ENCODE data around the gene ZNF469.

ZNF469 gene

DNA sequence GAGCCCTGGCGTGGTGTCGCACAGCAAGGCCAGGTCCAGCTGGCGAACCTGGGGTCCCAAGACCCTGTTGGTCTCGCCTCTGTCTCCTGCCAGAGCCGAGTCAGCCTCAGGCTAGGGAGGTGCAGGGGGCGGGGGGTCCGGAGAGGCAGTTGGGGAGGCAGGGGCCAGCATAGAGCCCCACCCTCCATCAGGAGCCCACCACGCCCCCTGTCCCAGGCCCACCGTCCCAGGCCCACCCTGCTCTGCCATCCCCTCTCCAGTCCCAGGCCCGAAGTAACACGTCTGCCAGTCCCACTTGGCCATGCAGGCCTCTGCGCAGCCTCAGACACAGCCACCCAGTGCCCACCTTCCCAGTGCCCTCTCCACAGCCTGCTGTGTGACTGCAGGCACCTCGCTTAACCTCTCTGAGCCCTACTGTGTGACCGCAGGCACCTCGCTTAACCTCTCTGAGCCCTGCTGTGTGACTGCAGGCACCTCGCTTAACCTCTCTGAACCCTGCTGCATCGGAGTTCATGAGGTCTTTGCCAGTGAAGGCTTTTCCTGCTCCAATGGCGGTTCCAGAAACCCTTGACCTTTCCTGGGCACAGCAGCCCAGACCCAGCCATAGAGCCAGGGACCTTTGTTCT lies 29.3 kb downstream of the ZNF469 start:
- no peak for DNase-seq

DNA sequence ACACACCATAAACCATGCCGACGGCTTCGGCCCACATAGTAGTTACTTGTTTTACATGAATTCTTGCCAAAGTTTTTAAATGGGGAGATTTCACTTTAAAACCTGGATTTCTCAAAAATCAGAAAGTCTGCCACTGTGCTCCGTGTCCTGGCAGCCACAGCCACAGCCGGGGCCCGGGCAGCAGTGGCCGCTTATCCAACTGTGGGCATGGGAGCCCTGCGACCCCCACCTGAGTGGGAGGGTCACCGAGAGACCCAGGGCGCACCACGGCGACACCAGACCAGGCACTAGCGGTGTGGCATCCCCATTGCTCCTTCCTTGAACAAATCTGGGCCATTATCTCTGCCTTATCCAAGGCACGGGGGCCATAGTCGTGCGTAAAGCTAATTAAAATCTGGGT lies 30.0 kb downstream of the ZNF469 start:
- DNase-seq = no peak

DNA sequence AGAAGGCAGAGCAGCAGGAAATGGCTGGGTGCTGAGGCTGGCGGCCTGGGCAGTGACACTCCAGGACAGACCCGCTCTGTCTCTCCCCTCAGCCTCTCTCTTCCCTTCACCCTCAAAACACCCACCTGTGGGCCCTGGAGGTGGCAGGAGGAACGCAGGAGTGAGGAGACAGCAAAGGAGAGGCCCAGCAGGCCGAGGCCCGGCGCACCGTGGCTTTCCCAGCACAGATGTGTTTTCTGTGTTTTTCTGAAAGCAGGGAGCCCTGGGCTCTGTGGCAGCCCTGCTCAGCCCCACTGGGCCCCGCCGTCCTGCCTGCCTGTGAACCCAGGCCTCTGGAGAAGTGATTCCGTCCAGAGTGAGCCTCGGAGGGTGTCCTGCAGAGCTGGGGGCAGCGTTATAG lies 30.5 kb downstream of the ZNF469 start:
- no peak for DNase-seq

DNA sequence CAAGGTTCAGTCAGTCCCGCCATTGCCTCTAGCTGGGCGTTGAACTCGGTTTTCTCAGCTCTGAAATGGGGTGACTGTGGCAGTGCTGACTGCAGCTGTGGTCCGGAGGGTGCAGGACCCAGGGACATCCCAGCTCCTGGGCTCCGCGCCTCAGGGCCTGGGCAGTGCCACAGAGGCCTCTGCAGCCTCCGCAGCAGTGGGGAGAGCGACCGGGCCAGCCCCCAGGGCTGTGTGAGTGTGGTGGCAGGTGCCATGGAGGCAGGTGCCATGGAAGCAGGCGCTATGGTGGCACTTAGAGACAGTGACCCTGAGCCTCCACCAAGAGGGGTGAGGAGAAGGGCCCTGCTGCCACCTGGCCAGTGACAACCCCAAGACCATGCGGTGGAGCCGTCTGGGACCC lies 30.9 kb downstream of the ZNF469 start:
- DNase-seq = no peak

- DNase-seq = no peak
These were observed 32.0 kb downstream of the ZNF469 start for GRCh38 chr16:88414521-88415380.

GRCh38 chr16:88415381-88415705 lies 32.6 kb downstream of the ZNF469 start:
- DNase-seq = no peak

DNA sequence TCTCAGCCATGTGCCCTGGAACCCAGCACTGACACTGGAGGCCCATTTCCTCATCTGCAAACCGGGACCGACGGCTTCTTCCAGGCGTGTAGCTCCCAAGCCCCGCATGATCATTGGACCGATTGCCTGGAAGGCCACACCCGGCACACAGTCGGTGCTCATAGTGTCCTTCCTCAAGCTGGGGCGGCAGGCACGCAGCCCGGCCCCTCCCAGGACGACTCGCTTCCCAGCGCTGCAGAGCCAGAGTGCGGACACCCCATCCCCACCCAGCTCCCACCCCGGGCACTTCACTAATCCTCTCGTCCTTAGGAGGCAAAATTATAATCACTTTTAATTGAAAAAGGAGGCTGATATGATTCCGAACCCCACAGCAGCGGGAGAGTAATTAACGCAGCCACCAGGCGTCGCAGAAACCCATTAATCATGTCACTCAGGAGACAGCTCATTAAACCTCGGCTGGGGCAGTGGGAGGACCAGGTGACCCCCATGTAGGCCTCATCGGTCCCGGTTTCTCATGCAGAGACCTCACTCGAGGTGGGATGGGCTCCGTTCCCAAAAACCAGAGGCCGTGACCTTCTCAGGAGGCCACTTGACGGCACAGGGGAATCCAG lies 33.1 kb downstream of the ZNF469 start:
- DNase-seq = no peak

DNA sequence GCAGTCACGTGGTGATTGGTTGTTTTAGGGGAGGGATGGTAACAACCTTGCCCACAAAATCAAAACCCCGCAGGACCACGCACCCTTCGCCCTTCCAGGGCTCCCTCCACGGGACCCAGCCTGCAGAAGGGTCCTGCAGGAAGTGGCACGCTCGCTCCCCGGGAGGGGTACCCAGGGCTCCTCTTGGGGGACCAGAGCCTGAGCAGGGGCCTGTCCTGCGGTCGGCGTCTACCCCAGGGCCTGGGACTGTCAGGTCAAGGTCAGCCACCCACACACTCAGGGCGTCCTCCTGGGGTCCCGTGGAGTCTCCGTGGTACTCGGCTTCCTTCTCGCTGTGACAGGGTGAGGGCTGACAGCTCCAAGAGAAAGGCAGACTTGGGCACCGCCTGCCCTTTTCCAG lies 33.9 kb downstream of the ZNF469 start:
- no peak for DNase-seq

DNA sequence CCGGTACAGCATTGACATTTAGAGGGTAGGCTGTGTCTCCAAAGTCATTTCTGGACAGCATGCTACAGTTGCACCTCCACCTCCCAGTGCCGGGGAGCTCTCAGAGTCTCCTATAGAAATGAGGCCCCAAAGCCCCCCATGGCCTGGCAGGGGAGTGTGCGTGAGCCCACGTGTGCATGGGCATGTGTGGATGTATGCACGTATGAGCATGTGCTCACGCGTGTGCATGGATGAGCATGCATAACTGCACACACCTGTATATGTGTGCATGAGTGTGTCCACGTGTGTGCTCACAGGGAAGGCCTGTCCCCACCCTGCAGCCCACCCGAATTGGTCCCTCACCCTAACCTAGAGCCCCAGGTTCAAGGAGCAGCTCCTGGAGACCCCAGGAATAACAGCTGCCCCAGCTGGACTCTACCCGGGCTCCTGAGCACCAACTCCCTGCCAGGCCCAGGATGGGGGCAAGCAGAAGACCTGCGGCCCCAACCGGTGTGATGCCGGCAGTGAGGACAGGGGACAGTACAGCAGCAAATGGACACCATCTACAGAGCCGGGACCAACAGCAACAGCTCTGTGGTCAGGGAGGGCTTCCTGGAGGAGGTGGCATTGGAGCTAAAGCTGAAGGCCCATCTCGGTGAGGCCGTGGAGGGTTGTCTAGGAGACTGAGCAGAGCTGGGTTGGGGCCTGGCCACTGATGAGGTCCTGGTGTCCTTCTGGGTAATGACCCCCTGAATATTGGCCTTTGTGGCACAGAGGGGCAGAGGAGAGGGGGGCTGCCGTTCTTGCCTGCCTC lies 35.1 kb downstream of the ZNF469 start:
- no peak for DNase-seq

DNA sequence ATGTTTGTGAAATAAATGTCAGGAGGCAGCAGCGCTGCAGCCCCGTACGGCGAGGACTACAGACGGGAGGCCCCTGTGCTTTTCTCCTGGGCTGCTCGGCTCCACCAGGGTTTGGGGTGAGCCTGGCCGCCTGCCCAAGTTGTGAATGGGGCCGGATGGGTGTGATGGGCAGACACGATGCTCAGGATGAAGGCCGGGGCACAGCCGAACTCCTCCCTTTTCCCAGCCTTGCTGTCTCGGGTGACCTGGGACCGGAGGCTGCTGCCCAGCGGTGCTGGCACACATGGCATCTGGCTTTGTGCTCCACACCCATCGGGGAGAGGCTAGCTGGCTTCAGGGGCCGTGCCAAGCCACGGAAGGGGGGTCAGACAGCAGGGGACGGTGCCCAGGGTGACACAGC lies 36.1 kb downstream of the ZNF469 start:
- DNase-seq = no peak

DNA sequence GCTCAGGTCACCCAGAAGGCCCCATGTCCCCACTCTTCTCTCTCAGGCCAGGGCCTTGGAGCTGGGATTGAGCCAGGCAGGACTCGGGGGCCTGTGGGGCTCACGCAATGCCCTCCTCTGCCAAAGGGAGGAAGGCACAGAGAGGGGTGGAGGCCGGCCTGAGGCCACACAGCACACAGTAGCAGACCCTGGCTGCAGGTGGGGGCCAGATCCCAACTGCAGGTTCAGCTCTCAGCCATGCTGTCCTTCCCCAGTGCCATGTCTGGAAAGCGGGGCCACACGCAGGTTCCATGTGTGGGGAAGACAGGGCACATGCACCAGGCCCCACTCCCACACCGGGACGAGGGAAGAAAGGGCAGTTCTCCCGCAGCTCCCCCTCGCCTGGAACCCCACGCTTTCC lies 37.0 kb downstream of the ZNF469 start:
- no peak for DNase-seq

DNA sequence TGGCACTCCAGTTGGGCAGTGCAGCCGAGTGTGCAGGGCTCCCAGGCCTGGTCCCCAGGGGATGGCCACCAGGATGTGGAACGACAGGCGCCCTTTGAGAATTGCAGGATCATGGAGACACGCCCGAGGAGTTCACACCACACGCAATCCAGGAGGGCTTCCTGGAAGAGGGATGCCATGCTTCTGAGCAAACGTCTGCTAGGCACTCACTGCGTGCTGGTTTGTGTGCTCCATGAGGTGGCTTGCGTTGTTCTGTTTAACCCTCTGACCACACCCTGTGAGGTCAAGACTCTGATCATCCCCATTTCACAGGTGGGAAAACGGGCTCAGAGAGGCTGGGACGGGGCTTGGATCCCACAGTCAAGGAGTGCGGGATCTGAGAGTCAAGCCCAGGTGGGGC lies 37.7 kb downstream of the ZNF469 start:
- DNase-seq = no peak

- no peak for DNase-seq
These were observed 38.5 kb downstream of the ZNF469 start for GRCh38 chr16:88421301-88421700.

- no peak for DNase-seq
These were observed 39.2 kb downstream of the ZNF469 start for GRCh38 chr16:88421871-88422433.

DNA sequence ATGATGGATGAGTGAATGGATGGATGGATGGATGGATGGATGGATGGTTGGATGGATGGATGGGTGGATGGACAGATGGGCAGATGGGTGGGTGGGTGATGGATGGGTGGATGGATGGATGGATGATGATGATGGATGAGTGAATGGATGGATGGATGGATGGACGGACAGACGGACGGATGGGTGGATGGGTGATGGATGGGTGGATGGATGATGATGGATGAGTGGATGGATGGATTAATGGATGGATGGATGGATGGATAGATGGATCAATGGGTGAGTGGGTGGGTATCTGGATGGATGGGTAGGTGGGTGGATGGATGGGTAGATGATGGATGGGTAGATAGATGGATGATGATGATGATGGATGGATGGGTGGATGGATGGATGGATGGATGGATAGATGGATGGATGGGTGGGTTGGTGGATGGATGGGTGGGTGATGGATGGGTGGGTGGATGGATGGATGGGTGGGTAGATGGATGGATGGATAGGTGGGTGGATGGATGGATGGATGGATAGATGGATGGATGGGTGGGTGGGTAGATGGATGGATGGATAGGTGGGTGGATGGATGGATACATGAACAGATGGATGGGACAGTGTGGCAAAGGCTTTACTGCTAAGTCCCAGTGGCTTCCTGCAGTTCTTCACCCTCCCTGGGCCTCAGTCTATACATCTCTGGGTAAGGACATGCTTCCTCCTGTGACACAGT lies 40.1 kb downstream of the ZNF469 start:
- DNase-seq = no peak

DNA sequence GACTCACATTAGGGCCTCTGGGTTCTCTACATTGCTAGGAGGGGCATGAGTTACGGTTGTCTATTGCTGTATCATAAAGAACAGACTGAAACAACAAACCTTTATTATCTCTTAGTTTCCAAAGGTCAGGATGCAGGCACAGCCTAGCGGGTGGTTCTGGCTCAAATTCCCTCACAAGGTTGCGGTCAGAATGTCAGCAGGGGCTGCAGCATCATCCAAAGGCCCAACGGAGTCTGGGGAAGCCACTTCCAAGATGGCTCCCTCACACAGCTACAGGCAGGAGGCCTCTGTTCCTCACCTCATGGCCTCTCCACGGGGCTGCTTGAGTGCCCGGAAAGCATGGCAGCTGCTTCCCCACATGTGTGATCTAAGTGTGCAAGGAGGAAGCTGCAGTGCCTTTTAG lies 40.7 kb downstream of the ZNF469 start:
- DNase-seq = no peak

GRCh38 chr16:88424587-88425235 lies 42.0 kb downstream of the ZNF469 start:
- DNase-seq = no peak

DNA sequence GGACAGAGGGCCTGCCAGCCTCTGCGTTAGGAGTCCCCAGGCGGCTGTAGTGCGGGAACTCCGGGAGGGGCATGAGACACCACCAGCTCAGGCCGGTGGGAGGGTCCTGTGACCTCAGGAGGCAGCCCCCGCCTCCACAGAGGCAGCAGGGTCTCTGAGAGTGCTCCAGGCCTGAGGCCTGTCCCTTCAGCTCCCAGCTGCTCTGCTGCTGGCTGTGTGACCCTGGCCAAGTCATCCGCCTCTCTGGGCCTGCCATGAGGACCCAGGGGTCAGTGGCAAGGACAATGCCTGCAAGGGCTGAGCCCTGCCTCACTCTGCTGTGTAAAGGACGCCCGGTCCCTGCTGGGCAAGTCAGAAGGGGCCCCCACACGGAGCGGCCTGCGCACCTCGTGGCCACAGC lies 43.3 kb downstream of the ZNF469 start:
- no peak for DNase-seq

DNA sequence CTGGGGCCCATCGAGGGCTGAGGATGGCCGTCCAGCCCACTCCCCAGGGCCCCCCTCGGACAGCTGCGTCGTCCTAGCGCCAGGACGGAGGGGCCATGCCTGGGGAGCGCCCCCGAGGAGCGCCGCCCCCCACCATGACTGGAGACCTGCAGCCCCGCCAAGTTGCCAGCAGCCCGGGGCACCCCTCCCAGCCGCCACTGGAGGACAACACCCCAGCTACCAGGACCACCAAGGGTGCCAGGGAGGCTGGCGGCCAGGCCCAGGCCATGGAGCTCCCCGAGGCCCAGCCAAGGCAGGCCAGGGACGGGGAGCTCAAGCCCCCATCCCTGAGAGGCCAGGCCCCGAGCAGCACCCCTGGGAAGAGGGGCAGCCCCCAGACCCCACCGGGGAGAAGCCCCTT lies 44.6 kb downstream of the ZNF469 start:
- DNase-seq = no peak

DNA sequence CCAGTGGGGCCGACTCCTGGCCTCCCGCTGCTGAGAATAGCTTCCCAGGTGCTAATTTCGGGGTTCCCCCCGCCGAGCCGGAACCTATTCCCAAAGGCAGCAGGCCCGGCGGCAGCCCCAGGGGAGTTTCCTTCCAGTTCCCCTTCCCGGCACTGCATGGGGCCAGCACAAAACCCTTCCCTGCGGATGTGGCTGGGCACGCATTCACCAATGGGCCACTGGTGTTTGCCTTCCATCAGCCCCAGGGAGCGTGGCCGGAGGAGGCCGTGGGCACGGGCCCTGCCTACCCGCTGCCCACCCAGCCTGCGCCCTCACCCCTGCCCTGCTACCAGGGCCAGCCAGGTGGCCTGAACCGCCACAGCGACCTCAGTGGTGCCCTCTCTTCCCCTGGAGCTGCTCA lies 45.4 kb downstream of the ZNF469 start:
- no peak for DNase-seq

DNA sequence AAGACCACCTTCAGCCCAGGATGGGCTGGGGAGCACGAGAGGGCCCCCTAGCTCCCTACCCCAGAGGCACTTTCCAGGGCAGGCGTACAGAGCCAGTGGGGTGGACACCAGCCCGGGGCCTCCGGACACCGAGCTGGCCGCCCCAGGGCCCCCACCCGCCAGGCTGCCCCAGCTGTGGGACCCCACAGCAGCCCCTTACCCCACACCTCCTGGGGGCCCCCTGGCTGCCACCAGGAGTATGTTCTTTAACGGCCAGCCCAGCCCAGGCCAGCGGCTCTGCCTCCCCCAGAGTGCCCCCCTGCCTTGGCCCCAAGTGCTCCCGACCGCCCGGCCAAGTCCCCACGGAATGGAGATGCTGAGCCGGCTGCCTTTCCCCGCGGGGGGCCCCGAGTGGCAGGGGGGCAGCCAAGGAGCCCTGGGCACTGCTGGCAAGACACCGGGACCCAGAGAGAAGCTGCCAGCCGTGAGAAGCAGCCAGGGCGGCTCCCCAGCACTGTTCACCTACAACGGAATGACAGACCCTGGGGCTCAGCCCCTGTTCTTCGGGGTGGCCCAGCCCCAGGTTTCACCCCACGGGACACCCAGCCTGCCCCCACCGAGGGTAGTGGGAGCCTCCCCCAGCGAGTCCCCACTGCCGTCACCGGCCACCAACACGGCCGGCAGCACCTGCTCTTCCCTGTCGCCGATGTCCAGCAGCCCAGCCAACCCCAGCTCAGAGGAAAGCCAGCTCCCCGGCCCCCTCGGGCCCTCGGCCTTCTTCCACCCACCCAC lies 46.0 kb downstream of the ZNF469 start:
- DNase-seq = no peak
